NCI-H2029 (cell line): ENCODE data around the gene SLC35F4.
"Not testable (repeated sequence)": the region's sequence is repeated elsewhere in the genome, so short reads cannot be mapped to it uniquely, and the experiment has no call there.

ENCODE experiments used
- DNase-seq: peaks from one replicate; lab custom pipeline; 2025; lab: John Stamatoyannopoulos, UW

Gene SLC35F4

DNA sequence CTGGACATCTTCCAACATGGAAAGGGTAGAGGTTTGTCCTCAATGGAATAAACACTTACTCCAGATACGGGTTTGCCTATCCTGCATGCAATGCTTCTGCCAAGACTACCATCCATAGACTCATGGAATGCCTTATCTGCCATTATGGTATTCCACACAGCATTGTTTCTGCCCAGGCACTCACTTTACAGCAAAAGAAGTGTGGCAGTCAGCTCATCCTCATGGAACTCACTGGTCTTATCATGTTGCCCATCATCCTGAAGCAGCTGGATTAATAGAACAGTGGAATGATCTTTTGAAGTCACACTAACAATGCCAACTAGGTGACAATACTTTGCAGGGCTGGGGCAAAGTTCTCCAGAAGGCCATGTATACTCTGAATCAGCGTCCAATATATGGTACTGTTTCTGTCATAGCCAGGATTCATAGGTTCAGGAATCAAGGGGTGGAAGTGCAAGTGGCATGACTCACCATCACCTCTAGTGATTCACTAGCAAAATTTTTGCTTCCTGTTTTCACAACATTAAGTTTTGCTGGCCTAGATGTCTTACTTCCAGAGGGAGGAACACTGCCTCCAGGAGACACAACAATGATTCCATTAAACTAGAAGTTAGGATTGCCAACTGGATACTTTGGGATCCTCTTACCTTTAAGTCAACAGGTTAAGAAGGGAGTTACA, 140.4 kb downstream of the SLC35F4 start:
- DNase-seq = no peak

- not testable (repeated sequence) for DNase-seq
Measured at GRCh38 chr14:57722141-57722540, 143.8 kb downstream of the SLC35F4 start.

DNA sequence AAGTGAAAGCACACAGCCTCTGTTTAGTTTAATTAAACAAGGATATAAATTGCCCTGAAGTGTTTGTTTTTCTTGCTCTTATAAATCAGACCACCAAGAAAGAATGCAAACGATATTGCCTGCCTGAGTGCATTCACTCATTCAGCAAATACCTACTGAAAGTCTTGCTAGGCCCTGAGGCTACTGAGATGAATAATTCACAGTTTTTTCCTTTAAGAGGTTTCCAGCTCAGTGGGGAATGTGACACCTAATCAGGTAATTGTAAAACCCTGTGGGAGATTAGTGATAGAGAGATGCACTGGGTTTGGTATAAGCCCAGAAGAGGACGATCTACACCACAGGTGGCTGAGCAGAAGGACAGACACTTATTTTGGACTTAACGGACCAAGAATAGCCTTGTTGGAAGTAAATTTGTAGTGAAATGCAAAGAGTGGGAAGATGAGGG, 151.4 kb downstream of the SLC35F4 start:
- no peak for DNase-seq

DNA sequence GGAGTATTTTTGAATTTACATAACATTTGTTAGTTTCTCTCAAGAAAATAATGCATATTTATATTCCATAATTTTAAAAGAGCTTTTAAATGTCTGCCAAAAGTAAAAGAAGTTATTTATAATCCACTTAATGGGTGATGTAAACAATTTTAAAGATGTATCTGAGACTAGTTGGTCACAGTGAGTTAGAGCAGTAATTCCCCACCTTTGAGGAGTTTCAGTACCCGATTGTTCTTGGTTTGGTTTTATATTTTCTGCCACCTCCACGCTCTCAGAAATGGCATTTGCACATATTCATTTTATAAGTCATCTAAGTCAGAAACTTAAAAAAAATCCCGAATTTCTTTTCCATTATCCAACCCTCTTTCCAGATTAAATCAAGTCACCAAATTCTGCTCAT, 153.2 kb downstream of the SLC35F4 start:
- no peak for DNase-seq

DNA sequence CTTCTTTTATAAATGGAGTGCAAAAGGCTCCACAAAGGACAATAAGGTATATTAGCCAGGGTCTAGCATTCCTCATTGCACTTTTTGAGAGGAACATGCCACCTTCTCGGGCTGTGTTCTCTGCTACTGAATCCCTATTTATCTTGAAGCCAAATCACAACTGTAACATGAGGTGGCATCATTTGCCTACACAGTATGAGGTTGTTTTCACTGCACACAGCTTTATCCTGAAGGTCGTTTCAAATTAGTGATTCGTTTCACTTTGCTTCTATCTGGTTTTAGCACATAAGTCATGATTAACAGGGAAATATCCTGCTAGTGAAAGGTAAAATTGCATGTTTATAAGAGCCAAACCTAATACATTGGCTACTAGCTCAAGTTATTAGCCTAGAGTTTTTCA, 153.8 kb downstream of the SLC35F4 start:
- no peak for DNase-seq

DNA sequence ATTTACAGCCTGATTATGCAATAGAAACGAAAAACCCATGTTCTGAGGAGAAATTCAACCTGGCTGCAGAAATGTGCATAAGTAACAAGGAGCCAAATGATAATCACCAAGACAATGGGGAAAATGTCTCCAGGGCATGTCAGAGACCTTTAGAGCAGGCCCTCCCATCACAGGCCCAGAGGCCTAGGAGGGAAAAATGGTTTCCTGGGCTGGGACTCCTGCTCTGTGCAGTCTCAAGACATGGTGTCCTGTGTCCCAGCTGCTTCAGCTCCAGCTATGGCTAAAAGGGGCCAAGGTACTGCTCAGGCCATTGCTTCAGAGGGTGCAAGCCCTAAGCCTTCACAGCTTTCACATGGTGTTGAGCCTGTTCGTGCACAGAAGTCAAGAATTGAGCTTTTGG, 156.0 kb downstream of the SLC35F4 start:
- DNase-seq = no peak

GRCh38 chr14:57709086-57709485, 156.8 kb downstream of the SLC35F4 start:
- DNase-seq = not testable (repeated sequence)

DNA sequence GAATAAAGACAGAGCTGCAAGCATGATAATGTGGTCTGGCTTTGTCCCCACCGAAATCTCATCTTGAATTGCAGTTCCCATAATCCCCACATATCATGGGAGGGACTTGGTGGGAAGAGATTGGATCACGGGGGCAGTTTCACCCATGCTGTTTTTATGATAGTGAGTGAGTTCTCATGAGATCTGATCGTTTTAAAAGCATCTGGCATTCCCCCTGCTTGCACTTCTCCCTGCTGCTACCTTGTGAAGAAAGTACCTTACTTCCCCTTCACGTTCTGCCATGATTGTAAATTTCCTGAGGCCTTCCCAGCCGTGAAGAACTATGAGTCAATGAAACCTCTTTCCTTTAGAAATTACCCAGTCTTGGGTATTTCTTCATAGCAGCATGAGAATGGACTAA, 158.7 kb downstream of the SLC35F4 start:
- DNase-seq = no peak

- DNase-seq = no peak
Measured at GRCh38 chr14:57704763-57705162, 161.1 kb downstream of the SLC35F4 start.

- no peak for DNase-seq
Measured at GRCh38 chr14:57699947-57700346, 165.9 kb downstream of the SLC35F4 start.

- DNase-seq = peak; percentile 8
Measured at GRCh38 chr14:57692671-57693070, 173.2 kb downstream of the SLC35F4 start.

GRCh38 chr14:57687416-57687815, 178.5 kb downstream of the SLC35F4 start:
- no peak for DNase-seq

- no peak for DNase-seq
Measured at GRCh38 chr14:57686304-57686703, 179.6 kb downstream of the SLC35F4 start.

GRCh38 chr14:57671021-57671420, 194.9 kb downstream of the SLC35F4 start:
- DNase-seq = no peak

- no peak for DNase-seq
Measured at GRCh38 chr14:57660208-57660607, 205.7 kb downstream of the SLC35F4 start.

- no peak for DNase-seq
Measured at GRCh38 chr14:57659052-57659451, 206.8 kb downstream of the SLC35F4 start.

DNA sequence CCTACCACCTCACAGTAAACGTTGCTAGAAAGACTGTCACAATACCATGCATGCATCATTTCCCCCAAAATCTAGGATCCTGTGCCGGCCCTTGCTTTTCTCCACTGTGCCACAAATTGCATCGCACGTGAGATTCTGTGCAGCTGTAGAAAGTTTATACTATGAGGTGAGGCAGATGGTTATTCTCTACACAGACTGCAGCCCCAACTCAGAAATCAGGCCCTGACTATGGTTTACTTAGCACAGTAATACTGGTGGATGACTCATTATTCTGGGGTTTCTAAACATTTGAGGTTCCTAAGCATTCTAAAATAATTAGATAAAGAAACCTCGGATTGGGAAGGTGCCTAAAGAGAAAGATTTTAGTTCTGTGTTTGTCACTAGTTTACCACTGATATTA, 208.4 kb downstream of the SLC35F4 start:
- no peak for DNase-seq

DNA sequence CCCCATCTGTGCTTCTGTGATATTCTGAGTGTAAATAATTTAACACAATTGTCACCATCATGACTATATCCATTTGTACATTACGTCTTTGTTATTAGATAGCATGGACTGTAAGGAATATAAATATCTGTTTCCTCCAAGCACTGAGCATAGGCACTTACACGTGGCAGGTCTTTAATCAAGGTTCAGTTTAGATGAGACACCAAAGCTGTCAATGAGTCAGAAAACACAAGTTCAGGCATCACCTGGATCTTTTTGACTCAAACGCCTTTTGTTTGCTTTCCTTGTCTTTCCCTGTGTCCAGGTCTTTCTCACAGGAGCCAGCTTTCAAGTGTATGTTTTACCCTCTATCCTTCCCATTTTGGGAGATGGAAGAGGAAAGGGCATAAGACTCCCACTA, 209.0 kb downstream of the SLC35F4 start:
- no peak for DNase-seq

DNA sequence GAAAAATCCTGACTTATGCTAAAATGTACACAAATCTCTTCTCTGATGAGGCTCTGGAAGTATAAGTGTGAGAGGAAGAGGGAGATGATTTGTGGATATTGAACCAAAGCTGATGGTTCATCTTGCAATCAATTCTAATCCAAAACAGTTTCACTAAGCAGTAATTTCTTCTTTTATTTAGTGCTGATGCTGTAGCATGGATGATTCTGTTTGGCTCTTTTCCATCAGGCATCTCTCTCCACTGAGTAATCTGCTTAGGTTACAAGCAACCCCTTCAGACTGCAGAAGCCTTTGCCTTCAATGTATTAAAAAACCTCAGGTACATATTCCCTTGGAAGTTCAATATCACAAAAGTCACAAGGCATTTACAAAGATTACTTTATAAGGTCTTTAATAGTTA, 213.1 kb downstream of the SLC35F4 start:
- no peak for DNase-seq

- DNase-seq = no peak
Measured at GRCh38 chr14:57641776-57642175, 224.1 kb downstream of the SLC35F4 start.

DNA sequence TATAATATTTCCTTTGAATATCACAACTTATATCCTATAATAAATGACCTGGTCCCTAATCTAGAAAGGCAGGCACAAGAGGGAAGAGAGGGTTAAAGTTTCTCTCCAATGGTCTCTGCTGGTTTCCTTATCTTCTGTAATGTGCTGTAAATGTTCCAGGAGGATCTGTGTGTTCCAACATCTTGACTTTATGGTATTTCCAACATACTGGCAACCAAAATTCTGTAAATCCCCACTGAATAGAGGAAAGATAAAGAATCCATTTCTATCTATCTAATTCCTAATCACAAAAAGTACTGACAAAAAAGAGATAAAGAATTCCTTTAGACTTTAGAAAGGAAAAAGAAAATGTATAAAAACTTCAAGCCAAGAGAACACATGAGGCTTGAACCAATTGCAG, 225.9 kb downstream of the SLC35F4 start:
- no peak for DNase-seq

DNA sequence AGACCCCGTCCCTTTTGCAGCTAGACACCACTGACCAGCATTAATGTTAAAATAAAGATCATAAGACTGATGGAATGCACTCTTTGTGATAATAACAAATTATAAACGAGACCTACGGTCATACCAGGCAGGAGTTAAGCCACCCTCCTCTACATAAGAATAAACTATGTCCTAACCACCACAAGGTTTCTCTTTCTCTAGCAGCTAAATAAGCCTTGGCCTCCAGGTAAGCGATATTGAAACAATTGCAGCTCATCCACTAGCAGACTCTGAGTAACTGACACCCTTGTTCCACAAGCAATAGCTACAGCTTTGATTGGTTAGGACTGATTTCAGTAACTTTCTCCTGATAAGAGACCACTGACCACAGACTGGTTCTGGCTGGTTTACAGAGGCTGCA, 228.0 kb downstream of the SLC35F4 start:
- no peak for DNase-seq

- DNase-seq = no peak
Measured at GRCh38 chr14:57634335-57634734, 231.6 kb downstream of the SLC35F4 start.

DNA sequence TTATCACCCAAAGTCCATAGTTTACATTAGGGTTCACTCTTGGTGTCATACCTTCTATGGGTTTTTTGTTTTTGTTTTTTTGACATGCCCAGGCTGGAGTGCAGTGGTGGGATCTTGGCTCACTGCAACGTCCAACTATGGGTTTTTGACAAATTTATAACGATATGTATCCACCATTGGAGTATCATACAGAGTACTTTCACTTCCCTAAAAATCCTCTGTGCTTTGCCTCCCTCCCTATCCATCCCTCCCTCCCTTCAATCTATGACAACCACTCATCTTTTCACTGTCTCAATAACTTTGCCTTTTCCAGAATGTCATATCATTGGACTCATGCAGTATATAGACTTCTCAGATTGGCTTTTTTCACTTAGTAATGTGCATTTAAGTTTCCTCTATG, 233.2 kb downstream of the SLC35F4 start:
- no peak for DNase-seq
